RPMI7951 (cell line): ENCODE data around the gene PLOD3. TPM values are rescaled to one million over a fixed set of nuclear protein-coding genes. Genes with fewer than 3 reads are reported as not detected.

Experiments used
- DNase-seq: peaks from one replicate; pipeline ENCODE4 v3.0.0-alpha.2; 2012; ENCODE audit warnings: low read depth
- total RNA-seq: library from RNA; depleted of rRNA; stranded (reverse); fragments of >200 nt; shearing (Covaris generic); gene quantifications from 2 replicates; pipeline ENCODE4 v1.2.3, GENCODE V29; 2014

The PLOD3 gene
- total RNA-seq, 1 experiment from 2014 or later = 167 TPM

DNA sequence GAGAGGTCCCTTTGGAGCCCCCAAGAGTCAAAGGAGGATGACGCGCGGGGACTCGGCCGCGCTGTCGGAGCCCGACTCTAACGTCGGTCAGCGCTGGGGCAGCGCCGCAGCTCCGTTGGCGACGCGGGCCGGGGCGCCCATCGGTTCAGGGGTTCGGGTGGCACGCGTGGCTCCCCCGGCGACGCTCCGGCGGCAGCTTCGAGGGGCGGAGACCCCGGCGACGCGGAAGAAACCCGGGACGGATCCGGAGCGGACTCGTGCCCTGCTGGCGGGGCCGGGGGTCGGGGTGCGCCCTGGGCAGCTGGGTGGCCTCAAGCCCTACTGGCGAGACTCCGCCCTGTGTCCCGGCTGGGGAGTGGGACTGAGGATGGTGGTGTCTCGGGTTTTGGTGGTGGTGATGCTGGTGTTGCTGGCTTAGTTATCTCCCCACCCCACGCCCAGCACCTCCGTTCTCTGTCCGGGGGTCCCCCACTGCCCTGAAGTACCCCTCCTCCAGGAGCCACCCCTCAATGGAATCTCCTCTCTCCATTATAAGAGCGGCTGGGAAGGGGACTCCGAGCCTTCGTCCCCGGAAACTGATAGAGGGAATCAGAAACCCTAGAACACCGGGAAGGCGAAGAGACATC, 37.1 kb downstream of the PLOD3 start, which contains the start of gene NAT16:
Gene NAT16, minus strand, starts transcription at position 164 of the 626 bp plus-strand sequence. CDS start 5,486 bp downstream, outside the sequence.
- no peak for DNase-seq

DNA sequence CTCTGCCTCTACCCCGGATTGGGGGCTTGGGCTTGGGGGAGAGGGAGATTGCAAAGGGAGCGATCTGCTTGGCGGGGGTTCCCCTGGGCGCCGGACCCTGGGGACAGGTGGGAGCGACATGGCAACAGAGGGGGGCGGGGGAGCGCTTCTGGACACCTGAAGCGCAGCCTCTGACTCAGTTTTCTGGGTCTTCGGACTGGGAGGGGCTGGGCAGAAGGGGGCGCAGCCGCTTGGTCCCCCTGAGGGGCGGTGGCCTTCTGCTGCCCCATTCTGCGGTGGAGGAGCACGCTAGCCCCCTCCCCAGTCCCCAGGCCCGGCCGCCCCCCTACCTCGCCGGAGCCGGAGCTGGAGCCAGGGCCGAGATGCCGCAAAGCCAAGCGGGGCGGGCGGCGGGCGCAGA, 37.7 kb downstream of the PLOD3 start:
- no peak for DNase-seq

DNA sequence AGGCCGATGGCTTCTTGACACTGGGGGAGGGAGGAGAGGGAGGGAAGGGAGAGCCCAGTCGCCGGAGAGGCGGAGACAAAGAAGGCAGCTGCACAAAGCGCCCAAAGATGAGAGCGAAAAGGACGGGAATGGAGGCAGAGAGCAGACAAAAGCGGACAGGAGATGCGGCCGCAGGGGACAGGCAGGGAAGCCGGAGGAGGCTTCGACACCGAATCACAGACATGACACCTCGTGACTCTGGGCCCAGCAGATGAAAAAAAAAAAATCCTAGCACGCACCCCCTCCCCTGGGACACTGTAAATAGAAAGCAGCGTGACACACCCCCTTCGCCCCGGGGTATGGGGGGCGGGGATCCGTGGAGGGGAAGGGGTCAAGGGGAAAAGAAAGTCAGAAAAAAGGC, 38.3 kb downstream of the PLOD3 start:
- no peak for DNase-seq

DNA sequence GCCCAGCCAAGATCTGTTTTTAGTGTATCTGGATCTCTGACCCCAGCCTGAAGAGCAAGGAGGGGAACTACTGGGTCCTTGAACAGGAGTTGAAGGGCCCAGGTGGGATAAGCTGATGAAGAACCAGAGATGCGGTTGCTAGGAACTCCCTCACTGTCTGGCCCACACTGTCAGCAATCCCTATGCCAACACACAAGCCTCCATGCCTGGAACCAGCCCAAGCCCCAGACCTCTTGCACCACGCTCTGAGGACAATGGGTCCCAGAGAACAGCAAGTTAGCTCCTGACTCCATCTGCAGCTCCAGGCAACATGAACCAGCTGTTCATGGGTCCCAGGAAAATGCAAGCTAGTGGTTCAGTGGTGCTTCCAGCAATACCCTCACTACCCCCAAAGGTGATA, 39.7 kb downstream of the PLOD3 start:
- DNase-seq = no peak

DNA sequence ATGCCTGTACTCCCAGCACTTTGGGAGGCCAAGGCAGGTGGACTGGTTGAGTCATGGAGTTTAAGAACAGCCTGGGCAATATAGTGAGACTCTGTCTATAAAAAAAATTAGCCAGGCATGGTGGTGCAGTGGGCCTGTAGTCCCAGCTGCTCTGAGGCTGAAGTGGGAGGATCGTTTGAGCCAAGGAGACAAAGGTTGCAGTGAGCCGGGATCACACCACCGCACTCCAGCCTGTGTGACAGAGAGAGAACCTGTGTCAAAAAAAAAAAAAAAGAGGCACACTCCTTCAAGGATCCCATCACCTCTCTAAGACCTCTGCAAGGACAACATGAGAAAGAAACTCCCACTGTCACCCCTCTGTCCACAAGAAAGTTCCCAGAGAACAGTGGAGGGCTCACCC, 41.7 kb downstream of the PLOD3 start:
- no peak for DNase-seq

DNA sequence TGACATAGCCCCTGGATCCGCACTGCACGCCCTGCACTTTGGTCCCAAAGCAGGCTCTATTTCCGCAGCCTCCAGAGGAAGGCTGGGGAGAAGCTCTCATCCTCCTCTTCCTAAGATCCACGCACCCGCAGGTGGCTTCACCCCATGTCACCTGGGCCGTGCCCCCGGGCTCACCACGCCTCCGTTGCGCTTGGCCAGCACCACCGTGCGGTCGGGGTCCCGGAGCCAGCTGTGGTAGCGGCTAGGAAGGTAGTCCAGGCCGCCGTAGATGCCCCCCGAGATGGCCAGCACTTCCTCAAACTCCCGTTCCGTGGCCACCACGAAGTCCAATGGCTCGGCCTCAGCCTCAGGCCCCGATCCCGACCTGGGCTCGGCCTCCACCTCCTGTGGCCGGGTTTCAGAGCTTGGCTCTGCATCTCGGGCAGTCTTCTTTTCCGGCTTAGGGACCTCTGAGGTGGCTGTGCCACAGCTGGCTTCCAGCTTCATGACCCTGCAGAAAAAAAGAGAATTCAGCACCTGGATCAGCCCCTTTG, 43.0 kb downstream of the PLOD3 start:
- no peak for DNase-seq

DNA sequence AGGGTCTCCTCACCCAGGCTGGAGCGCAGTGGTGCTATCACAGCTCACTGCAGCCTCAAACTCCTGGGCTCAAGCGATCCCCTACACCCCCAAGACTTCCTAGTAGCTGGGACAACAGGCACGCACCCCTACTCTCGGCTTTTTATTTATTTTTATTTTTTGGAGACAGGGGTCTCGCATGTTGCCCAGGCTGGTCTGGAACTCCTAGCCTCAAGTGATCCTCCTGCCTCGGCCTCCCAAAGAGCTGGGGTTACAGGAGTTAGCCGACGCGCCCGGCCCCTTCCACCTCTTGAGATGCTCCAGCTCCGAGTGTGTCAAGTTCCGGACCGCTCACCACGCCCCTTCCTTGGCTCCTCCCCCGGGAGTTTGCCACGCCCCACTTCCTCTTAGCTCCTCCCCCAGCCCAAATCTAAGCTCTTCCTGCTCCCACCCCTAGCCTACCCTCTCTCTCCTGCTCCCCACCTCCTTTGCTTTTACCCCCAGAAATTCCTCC, 43.6 kb downstream of the PLOD3 start:
- DNase-seq = no peak

DNA sequence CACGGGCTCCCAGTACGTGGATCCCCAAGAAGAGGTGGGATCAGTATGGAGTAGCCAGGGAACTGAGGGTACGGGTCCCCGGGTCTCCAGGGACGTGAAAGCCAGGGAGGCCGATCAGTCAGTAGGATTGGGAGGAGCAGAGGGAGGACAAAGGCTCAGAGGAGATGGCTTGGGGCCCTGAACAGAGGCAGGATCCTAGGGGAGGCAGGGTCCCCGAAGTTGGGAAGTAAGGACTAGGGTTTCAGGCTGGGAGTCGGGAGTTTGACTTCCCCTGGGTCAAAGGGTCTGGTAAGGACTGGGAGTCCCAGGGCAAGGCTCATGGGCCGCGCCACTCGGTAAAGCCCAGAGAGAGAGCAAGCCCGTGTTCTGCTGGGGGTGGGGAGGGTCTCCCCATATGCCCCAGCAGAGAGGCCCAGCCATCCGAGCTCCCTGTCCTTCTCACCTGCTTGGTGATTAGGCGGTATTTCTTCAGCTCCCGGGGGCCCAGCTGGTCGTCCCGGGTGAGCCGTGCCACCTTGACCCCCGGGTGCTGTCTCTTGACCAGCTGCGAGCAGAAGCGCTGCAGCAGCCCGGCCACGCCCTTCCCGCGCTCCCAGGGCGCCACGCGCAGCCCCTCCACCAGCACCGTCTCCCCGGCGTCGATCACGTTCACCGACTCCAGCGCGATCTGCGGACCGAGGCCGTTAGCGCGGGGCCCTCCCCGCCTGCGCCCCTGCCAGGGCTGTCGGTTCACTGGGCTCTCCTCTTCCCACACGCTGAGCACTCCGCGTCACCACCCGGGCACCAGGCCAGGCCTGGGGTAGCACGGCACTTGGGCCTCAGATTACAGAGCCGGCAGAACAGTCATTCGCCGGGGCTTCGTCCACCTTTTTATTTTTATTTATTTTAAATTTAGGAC, 44.3 kb downstream of the PLOD3 start:
- DNase-seq = peak; percentile 77

DNA sequence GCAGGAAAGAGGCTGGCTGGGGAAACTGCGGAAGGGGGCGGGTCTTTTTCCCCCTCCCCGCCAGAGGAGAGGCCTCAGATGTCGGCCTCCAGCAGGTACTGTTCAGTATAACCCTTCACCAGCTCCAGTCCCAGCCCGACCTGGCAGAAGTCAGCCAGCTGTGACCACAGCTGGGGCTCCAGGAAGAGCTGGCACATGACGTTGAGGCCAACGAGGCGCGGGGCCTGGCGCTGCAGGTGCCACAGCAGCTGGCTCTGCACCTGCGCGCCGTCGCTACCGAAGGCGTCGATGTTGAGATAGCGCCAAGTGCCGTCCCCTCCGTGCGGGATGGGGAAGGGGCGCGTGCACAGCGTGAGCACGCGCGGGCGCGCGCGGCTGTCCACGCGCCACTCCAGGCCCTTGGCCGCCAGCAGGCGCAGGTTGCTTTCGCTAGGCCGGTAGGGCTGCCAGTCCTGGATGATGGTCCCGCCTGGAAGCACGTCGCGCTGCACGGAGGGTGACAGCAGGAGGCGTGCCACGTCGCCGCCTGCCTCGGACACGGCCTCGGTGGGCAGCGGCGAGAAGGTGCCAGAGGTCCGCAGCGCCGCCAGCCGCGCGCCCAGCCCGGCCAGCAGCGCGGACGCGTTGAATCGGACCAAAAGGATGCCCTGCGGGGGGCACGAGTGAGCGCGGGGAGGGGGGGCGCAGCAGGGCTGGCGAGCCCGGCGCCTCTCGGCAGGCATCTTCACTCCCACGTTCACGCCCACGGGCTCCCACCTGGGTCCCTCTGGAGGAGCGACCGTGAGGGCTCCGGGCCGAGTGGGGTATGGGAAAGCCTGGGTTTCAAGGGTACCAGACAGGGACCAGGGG, 45.2 kb downstream of the PLOD3 start:
- DNase-seq = no peak

DNA sequence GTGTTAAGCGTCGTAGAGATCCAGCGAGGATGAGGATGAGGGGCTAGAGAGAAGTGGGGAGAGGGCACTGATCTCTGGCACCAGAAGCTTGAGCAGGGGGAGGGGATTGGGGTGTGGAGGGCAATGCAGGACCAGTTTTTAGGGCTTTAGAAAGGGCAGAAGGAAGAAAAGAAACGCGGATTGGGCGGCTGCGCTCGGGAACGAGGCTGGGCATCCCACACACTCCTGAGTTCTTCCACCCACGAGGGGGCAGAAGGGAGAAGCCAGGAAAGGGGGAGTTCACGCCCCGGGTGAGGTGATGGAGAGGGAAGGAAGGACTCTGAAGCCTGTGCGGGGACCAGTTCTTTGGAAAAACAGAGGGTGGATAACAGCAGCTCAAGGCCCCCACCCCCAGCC, 45.9 kb downstream of the PLOD3 start:
- no peak for DNase-seq

DNA sequence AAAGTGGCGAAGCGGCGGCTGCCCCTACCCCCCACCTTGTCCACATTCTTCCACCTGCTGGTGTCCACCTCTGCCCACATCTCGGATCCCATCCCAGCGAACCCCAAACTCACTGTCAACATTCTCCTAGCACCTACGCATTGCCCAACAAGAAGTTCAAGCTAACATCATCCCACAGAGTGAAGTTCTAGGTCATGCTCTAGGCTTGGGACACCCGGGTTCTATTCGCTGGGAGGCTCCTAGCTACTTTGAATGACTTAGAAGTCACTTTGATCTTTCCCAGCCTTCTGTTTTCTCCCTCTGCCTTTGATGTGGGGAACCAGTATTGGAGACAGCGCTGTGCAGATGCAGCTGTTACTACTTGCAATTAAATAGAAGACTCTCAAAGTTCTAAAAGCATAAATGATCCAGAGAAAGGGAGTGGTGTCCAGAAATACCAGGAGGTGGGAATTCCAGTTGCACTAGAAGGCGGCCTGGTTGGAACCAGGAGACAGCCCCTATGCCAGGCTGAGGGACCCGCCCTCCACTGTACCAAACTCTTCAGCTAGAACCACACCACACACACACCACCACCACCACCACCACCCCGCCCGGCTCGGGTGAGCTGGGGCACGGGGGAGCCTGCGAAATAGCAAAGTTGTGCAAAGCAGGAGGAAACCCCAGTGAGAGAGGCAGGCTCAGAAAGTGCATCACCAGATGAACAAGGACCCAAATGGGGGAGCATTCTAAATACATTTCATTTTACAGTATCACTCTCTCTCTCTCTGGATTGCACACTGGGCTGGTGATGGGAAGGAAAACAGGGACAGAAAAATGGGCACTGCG, 46.6 kb downstream of the PLOD3 start:
- DNase-seq = no peak

DNA sequence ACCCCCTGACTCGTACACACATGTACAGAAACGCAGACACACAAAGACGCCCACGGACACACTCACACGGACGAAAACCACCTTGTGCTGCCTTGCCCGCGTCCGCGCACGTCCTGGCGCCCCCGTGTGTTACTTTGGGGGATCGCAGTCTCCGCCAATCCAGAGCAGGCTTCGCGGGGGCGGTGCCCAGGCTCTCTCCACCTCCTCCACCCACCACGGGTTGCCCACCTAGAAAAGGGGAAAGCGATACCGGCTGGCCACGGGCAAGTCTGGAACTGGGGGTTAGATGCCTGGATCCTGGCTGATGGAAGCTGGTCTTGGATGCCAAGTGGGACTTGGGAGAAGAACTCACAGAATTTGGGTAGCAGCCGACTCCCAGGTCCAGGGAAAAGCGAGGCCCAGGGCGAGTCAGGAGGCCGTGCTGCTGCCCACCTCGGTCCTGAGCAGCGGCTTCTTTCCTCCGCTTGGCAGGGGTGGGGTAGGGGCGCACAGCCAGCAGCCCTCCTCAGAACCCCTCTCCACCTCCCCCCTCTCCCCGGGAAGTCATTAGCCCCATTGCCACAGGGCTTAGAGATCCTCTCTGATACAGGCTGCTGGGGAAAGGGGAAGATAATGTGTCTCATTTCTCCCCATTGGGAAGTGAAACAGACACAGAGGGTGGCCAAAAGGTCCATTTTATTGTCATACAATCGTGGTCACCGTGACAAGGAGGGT, 47.4 kb downstream of the PLOD3 start:
- DNase-seq = peak; percentile 54

DNA sequence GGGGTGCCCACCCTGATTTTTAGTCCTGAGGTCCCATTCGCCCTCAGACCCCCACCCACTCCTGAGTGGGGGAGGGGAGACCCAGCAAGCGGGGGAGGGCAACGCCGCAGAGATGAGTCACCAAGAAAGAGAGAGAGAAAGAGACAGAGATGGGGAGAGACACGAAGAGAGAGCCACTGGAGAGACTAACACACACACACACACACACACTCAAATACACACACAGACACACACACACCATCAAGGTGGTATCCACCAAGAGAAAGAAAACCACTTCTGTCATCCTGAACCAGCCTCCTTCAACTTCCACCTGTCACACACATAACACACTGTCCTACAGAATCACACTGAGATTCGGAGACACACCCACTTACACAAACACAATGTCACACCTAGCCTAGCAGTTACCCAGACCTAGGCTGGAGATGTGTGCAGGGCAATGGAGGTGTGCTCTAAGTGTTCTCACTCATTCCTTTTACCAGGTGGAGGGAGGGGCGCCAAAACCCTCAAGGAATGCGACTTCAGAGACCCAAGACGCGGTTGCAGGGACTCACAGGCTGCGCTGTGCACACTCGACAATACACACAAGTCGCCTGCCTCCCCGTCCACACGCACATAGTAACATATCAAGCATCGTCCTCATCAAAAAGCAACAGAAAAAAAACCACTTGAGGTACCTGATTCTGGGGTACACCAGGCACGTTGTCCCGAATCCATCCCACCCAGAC, 48.1 kb downstream of the PLOD3 start:
- no peak for DNase-seq

DNA sequence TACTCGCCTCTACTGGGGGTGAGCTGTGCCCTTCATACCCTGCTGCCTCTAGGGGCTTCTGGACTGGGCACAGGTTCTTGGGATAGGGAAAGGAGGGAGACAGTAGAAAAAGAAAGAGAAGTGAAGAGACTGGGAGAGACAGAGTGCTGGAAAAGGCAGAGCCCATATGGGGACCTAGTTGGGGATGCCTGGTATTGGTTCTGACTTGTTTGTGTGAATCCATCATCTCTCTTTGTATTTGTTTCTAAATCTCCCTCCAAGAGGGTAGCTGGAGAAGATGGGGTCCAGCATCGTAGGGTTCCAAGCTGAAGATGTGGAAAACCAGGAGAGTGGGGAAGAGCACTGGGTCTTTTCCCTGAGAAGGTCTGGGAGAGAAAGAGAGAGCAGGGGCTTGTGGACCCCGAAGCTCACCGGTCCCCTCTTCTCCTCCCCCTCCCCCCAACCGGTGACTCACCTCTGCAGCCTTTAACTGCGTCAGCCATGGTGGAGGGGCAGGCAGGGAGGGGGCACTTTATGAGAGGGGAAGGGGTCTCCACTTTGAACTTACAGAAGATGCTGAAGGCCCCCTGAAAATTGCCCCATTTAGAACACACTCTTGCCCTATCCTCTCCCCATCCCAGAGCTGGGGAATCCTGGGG, 48.9 kb downstream of the PLOD3 start:
- no peak for DNase-seq

DNA sequence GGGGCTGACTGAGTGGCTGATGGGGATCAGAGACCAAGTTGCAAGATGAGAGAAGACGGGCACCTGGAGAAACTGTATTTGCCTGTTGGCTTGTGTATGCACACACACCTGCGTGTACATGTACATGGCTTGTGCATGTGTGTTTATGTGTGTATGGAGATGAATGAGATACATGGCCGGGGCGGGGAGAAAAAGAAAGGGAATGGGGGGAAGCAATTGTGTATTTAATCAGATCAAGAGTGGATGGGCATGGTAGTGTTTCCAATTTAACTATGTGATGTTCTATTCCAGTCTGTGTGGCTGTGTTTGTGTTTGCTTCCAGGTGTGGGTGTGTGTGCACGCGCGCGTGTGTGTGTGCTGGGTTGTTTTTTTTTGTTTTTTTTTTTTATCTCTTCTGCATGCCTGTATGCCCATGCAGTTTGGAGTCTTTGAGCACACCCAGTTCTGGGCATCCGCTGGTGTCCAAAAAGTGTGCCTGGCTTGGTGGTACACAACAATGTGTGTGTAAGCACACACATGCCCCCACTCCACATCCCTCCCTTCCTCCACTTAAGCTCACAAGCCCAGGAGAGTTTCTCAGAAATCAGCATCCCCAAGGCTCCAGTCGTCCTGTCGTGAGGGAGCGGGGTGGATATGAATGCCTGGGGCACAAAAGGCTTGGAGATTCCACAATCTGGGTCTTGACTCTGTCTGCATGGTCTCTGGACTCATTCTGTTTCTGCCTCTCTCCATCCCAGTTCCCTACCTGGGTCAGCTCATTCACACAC, 49.6 kb downstream of the PLOD3 start:
- DNase-seq = no peak

DNA sequence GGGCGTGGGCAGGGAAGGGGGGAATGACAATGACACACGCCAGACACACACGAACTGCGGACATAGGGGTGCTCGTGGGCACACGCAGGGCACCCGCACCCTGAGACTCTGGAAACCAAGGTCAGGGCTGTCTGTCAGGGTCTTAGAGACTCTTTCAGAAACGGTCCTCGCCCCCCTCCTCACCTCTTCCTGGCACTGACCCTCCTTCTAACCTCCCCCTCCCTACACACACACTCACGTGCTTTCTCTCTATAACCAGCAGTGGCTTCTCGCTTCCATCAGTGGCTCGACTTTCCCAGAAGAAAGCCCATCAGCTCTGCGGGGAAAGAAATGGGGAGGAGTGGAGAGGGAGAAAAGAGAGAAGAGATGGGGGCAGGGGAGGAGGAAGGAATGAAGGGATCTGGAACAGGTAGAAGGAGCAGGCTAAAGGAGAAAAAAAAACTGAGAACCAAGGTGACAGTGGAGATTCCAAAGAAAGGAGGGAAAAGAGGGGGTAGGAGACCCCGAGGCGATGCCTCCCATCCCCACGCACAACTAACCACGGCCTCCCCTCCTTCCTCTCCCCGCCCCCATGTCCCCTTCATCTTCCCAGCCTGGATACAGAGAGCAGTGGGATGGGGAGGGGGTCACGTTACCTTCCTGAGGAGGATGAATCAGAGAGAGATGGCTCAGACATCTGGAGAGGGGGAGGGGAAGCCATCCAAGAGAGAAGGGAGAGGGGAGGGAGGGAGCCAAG, 50.3 kb downstream of the PLOD3 start:
- DNase-seq = no peak

DNA sequence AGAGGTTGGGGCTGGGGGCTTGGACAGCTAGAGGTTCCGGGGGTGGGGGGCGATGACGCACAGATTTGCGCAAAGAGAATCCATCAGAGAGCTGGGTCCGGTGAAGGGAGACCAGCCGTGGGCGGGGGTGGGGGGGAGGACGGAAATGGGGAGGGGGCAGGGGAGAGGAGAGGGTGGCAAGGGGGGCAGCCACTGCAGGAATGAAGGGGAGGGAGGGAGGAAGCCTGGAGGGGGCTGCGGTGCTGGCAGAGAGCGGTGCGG, 50.8 kb downstream of the PLOD3 start:
- no peak for DNase-seq
